Activated CD4-positive, CD25-positive, alpha-beta regulatory T cell (primary cell): Measurements from ENCODE around the gene PUM1.

ENCODE experiments used
- DNase-seq, 4 experiments: peaks; one replicate each; lab custom pipeline; 2025; lab: John Stamatoyannopoulos, UW

The PUM1 gene

DNA sequence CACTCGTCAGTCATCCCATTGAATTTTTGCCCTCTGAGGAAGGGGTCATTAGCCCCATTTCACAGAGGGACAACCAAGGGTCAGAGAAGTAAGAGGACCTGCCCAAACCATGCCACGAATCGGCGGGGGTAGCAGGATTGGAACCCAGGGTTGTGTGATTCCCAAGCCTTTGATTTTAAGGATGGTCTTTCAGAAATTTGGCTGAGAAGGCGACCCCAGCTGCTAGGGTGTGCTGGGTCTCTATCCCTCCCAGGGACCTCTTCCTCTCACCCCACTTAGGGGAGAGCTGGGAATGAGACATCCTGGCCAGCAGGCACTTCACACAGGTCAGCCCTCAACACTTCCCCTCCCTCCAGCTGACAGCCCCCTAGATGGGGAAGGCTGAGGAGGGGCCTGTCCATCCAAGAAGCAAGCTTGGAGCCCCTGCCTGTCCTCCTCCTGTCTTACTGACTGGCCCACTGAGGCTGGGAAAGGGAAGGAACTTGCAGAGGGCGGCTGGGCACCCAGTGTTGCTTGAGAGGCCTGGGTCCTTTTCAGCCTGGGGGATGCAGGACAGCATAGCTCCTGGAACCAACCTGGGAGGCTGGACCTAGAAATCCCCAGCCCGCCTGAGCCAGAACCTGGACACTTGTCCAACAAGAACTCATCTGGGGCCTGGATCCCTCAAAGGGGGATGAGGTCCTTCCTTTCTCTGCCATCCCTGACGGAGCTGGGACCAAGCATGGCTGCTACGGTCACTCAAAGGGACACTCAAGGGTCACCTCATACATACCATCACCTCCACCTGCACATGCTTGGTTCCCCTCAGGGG lies 158.7 kb downstream of the PUM1 start:
- DNase-seq = no peak

DNA sequence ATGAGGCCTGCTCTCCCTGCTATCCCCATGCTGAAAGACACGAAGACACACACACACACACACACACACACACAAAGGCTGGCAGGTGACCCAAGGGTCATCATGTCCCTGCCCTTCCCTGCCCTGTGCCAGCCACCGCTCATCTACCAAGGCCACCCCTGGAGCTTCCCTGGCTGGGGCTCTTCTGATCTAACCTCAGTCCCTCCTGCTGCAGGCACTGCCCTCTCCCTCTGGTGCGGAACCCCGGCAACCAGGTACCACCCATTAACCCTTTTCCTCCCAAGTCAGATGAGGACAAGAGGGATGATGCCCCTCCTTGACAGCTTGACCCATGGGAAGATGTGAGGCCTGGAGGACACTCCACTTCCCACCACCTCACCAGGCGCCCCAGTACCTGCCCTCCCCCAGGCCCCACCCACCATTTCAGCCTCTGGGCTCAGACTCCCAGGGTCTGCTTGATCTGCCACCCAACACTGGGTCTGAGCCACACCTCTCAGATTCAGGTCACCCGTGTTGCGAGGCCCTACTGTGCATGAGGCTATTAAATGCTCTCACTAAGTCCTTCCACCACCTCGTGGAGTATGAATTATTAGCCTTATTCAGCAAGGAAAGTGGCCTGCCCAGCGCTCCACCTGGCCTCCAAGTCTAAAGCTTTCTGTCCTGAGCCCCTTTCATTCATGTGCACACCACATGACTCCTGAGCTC lies 159.4 kb downstream of the PUM1 start:
- no peak for DNase-seq

DNA sequence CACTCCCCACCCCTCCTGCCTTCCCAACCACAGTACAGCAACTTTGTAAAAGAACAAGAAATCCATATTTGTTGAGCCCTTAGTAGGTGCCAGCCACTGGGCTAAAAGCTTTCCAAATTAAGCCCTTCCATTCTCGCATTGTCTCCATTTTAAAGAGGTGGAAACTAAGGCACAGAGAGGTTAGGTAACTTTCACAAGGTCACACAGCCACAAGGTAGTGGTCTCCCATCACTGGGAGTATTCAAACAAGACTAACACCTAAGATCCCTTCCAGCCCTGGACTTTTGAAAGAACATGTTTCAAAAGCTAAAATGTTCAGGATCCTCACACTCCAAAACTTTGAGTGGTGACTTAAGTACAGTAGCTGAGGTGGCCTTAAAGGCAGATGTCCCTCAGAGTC lies 160.1 kb downstream of the PUM1 start:
- DNase-seq = no peak

DNA sequence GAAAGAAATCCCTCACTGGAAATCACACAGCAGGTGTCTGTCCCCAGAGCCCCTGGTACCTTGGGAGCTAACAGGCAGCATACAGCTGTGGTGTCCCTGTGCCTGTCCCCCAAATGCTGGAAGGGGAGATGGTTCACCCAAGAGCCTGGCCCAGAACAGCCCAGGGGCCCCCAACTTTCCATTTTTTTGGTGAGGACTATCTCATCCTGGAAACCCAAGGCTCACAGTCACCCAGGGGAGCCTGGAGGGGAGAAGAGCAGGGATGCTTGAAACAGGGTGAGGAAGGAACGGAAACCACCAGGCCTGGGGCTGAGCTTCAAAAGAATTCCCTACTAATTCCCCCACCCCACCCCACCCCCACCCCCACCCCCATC lies 160.6 kb downstream of the PUM1 start:
- no peak for DNase-seq

DNA sequence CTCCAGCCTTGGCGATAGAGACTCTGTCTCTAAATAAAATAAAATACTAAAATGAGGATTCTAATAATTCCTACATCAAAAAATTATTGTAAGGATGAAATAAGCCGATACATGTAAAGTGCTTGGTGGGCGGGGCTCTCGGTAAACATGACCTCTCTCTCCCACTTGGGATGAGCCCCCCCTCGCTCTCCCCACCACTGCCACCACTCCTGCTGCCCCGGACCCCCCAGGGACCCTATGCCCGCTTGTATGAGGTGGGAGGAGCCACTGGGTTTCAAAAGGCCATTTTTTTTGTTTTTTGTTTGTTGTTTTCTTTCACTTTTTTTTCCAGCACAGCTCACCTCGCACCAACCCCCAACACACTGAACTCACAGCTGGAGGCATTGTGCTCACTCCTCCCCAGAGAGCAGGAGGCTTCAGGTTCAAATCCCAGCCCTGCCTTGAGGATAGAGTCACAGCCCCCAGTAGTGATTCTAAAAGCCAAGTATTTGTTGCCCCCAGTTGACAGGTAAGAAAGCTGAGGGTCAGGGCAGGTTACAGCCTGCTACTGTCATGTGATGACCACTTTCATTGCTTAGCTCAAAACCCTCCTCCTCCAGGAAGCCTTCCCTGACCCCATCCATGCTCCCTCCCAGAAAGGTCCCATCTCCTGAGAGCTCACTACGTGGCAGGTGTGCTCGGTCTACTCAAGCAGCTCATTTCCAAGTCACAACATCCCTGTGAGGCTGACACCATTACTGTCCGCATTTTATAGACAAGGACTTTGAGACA lies 161.1 kb downstream of the PUM1 start:
- no peak for DNase-seq

DNA sequence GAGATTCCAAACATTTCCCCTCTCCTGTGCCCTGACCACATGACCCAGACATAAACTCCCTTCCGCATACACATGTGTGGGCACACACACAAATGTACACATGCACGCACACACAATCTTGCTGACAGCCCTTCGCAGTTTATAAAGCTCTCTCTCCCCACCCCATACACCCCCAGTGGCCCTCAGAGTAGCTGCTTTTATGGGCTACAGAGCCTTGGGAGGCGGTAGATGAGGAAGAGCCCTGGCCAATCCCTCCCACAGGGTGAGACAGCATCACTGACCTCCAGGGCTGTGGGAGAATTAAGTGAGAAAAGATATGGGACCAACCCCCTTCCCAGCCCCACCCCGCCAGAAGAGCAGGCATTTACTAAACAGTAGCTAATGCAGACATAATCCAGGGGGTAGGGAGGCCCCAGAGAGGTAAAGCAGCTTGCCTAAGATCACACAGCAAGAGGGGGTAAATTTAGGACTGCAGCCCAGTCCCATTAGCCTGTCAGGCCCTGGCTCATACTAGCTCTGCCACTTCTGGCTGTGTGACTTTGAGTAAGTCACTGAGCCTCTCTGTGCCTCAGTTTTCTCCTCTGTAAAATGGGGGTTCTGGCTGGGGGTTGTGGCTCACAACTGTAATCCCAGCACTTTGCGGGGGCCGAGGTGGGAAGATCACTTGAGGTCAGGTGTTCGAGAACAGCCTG lies 162.0 kb downstream of the PUM1 start:
- no peak for DNase-seq

DNA sequence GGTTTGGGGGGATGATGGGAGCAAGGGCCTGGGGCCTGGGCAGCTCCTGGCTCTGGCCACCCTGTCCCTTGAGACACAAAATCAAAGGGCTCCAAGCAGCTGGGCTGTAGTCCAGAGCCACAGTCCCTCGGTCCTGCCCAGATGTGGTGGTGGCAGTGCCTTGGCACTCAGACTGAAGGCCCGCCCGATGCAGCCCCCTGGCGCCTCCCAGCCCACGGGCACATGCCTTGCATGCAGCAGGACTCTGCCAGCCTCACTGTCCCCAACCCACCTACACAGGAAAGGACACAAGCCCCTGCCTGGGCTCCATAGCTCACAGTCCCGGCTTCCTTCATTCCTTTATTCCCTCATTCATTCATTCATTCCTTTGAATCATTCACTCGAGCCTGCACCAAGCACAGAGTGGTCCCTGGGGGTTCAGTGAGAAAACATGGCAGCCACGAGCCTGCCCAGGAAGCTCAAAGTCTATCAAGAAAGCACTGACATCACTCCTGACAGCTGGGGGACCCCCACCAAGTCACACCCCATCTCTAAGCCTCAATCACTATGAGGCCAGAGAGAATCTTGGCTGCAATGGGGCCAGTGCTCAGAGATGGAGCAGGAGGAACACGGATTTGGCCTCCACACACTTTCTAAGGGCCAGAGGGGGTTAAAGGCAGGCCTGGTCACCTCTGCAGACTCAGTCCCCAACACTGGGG lies 162.8 kb downstream of the PUM1 start:
- no peak for DNase-seq

DNA sequence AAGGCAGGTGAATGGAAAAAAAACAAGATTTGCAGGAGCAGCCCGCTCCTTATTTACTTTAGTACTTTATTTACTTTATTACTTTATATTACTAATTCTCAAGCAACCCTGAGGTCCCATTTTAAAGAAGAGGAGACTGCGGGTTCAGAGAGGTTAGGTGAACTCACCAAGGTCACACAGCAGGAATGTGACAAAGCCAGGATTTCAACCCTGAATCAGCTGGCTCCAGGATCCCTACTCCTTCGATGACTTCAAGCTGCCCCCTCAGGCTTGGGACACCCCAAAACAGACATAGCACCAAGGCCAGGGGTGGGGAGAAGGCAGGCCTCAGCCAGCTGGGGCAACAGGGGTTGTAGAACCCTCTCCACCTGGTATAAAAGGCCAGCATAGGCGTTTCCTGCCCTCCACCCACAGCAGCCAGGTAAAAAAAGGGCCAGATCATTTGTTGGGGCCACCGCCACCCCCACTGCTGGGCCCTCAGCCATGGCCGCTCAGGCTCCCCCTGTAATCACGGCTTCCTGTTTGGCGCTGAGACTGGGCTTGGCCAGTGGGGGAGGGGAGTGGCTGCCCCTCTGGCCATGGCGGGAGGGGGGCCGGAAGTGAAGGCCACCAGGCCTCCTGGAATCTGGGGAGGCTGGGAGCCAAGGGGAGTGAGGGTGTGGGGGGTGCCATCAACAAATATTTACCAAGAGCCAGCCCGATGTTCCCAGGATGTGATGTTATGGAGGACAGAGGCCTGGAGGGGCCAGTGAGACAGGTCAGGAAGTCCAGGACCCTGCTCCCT lies 163.5 kb downstream of the PUM1 start:
- DNase-seq = no peak

DNA sequence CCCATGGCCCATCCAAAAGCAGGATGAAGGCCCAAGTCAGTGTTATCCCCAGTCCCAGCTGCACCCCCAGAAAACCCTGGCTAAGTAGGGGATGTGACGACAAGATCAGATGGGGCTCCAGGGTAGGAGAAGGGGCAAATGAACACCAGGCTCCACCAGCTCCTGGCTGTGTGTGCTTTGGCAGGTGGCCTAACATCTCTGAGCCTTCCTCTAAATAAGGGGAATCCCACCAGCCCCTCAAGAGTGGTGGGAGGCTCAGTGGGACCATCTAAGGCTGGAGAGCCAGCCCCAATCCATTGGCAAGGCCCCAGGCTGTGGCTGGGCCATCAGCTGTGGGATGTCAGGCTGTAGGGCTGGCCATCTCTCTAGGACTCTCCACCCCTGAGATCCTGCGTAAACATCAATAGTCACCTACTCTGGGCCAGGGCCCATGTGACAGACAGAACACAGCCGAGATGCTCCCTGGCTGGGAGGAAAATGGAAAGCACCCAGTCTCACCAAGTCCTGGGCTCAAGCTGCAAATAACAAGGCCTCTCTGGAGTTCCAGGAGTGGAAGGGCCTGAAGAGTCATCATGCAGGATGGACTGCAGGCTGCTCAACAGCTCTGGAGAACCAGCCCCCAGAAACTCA lies 164.5 kb downstream of the PUM1 start:
- DNase-seq = no peak

DNA sequence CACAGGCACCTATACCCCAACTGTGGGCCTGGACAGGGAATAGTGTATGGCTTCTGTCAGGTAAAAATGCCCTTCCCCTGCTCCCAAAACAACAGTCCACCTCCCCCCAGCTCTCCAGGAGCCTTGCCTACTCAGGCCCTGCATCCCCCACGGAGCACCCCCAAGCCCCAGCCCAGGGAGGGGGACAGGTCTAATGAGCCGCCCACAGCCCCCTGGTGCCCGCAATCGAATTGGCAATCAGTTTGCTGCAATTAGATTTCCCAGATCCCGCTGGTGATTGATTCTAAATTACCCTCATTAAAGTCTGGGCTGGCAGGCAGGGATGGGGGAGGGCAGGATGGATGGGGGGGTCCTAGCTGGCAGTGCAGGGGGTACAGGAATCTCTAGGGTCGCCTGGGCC lies 165.0 kb downstream of the PUM1 start:
- no peak for DNase-seq

DNA sequence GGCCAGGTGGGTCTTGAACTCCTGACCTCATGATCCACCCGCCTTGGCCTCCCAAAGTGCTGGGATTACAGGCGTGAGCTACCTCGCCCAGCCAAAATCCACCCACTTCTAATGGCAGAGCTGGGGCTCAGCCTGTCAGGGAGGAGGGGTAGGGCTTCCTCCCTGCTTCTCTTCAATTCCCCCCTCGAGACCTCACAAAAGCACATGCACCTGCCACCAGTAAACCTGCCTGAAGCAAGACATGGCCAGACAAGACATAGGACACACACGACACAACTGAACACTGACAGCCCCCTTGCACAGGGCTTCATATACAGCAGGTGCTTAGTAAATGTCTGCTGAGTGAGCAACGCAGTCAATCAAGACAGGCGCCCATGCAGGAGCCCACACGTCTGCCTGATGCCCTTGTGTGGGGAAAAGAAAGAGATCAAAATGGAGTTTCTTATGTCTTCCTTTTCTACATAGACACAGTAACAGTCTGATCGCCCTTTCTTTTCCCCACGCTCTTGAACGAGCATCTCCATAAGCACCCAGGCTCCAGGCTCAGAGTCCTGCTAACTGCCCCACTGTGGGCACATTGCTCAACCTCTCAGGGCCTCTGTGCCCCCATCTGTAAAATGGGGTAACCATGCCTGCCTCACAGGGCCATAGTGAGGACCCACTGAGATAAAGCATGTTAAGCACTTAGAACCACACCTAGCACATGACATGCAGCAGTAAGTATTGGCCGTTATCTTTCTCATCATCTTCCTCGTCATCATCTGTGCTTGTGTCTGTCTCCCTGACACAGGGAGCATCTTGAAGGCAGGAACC lies 165.7 kb downstream of the PUM1 start:
- no peak for DNase-seq

DNA sequence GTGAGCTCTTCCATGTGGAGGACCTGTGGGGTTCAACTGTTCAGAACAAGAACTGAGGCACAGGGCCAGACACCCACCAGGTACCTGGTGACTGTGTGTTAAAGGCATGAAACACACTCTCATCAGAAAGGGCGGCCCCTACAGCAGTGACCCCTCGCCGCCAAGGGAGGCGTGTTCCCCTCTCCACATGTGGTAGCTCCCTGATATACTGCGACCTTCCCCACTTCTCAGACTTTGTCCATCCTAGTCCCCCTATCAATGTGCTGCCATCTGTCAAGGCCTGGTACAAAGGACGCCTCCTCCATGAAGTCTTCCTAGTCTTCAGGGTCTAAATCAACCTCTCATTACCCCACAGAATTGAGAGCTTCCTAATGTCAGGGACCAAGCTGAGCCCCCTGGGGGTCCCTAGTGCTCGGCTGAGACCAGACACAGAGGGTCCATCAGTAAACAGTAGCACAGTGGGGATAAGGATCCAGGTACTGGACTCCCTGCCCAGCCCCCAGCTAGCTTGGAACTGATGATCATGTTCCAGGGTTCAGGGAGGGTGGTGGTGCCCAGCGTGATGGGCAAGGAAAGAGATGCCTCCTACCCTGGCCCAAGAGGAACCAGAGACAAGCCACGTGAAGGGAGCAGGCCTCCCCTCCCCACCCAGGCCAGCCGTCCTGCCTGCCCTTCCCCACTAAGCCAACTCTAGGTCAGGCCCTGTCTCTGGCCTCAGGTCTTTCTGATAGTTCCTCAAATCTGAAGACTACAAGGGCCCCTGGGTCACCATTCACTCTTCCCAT lies 167.3 kb downstream of the PUM1 start:
- DNase-seq = no peak

DNA sequence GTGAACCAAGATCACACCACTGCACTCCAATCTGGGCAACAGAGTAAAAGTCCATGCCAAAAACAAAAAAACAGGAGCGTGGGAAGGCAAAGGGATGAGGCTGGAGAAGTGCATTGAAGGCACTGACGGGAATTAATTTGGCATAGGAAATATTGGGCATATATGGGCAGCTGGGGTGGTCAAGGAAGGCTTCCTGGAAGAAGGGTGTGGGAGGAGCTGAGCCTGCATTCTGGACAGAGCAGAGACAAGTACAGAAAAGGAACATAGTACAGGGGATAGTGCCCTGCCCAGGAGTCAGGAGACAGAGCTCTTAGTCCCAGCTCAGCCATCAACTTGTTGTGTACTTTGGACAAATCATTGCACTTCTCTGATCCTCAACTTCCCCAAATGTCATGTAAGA lies 168.6 kb downstream of the PUM1 start:
- DNase-seq = no peak

DNA sequence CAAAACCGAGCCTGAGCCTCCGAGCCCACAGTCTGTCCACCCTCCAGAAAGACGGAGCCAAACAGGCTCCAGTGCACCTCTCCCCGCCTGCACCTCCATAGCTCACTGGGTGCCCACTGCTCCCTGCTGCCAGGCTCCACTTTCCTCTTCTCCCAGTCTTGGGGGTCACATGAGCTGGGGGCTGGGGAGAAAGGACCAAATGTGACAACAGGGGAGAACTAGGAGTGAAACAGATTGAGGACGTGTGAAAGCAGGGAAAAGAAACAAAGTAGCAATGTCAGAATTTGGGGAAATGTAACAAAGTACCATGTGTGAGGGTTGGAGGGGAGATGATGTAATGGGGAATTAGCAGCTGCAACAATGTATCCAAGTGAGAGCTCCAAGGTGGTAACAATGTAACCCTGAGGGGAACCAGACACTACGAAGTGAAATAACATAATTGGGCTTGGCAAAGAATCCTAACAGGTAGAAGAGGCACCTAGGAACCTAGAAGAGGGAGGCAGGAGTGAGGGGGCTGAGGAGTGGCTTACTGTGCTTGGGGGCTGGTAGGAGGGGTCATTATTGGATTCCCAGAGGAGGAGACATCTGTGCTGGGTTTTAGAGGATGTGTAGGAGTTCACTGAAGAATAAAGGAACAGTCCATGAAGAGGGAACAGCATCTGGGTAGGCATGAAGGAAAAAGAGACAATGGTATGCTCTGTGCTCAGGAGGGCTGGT lies 169.4 kb downstream of the PUM1 start:
- no peak for DNase-seq

DNA sequence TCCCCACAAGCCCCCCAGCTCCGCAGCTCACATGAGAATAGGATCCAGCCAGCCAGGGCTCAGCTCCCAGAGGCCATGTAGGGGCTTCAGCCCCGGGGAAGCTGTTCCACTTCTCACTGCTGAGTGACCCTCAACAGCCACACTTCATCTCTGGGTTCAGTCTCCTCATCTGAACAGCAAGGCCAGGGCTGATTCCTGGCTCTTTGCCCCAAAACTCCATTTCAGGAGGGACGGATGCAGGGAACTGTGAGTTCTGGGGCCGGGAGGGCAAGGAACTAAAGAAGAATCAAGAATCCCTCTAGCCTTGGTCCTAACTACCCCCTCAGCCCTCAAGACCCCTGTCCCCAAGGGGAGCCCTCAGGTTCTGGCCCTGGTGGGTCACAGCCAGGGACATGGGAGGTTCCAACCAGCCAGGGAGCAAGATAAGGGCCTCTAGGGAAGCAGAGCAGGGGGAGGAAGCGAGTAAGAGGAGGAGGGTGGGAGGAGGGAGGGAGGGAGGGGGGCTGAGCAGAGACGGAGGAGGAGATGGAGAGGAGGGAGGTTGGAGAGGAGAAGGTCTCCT lies 170.1 kb downstream of the PUM1 start:
- no peak for DNase-seq

DNA sequence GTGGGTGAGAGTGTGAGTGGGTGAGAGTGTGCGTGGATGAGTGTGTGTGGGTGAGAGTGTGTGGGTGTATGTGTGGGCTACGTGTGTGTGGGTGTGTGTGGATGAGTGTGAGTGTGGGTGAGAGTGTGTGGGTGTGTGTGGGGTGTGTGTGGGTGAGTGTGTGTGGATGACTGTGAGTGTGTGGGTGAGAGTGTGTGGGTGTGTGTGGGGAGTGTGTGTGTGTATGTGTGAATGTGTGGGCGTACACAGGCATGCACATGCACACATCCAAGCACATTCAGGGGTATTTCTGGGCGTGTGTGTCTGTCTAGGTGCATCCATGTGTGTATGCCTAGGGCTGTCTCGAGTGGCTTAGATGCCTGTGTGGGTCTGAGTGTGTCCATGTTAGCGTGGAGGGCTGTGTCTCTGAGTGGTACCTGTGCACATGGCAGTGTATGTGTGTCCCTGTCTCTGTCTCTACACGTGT lies 171.0 kb downstream of the PUM1 start:
- no peak for DNase-seq

DNA sequence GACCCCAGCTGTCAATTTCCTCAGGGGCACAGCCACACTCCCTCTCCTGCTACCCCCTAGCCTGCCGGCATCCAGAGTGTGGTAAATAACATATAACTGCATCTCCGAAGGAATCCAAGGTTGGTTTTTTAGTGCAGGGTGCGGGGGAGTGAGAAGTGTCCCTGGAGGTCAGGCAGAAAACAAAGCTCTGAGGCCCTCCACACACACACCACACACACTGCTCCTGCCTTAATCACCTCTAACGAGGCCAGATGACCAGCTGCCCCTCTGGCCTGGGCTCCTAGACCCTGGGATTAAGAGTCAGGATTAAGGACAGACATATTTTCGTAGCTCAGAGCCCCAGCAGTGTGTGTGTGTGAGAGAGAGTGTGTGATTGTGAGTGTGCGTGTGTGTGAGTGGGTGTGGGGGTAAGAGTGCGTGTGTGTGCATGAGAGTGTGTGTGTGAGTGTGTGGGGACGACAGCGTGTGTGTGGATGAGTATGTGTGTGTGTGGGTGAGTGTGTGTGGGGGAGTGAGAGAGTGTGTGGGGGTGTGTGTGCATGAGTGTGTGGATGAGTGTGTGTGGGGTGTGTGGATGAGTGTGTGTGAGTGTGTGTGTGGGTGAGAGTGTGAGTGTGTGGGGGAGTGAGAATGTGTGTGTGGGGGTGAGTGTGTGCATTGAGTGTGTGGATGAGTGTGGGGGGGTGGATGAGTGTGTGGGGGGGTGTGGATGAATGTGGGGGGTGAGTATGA lies 171.6 kb downstream of the PUM1 start:
- DNase-seq = no peak
